HG03457 (cell line): ENCODE data around the gene PAGE1.
"Not testable (repeated sequence)": the region's sequence is repeated elsewhere in the genome, so short reads cannot be mapped to it uniquely, and the experiment has no call there.

ENCODE experiments used
- ATAC-seq: cut with Tn5 transposase; IDR thresholded peaks from one replicate; pipeline ENCODE4 v1.9.1; 2021; ENCODE audit warnings: moderate number of reproducible peaks; ENCODE audit not compliant: unreplicated experiment

PAGE1 gene

GRCh38 chrX:49695276-49696180 is at the start of gene PAGE1:
TSS of gene PAGE1 (minus strand) at chrX:49695984. CDS start at chrX:49694770, 1,214 bp downstream.
- ATAC-seq = no peak

GRCh38 chrX:49741501-49741900 is 45.7 kb upstream of the PAGE1 start:
- ATAC-seq = not testable (repeated sequence)

GRCh38 chrX:49727847-49728246 is 32.1 kb upstream of the PAGE1 start:
- no peak for ATAC-seq

- no peak for ATAC-seq
Measured at GRCh38 chrX:49726966-49727365, 31.2 kb upstream of the PAGE1 start.

- no peak for ATAC-seq
Measured at GRCh38 chrX:49725923-49726904, 30.4 kb upstream of the PAGE1 start.

- no peak for ATAC-seq
Measured at GRCh38 chrX:49725401-49725800, 29.6 kb upstream of the PAGE1 start.

- not testable (repeated sequence) for ATAC-seq
Measured at GRCh38 chrX:49720106-49720505, 24.3 kb upstream of the PAGE1 start.

- ATAC-seq = no peak
Measured at GRCh38 chrX:49712577-49712976, 16.8 kb upstream of the PAGE1 start.

GRCh38 chrX:49710744-49711319 is 15.0 kb upstream of the PAGE1 start:
- ATAC-seq = no peak

GRCh38 chrX:49704691-49705404 is 9.1 kb upstream of the PAGE1 start:
- no peak for ATAC-seq

- no peak for ATAC-seq
Measured at GRCh38 chrX:49701933-49702332, 6.1 kb upstream of the PAGE1 start.

- ATAC-seq = no peak
Measured at GRCh38 chrX:49701323-49701722, 5.5 kb upstream of the PAGE1 start.

GRCh38 chrX:49675075-49675719 is 20.6 kb downstream of the PAGE1 start:
- ATAC-seq = no peak

- no peak for ATAC-seq
Measured at GRCh38 chrX:49673394-49673793, 22.4 kb downstream of the PAGE1 start.

GRCh38 chrX:49664824-49665223 is 31.0 kb downstream of the PAGE1 start:
- ATAC-seq = no peak

- ATAC-seq = no peak
Measured at GRCh38 chrX:49661881-49662280, 33.9 kb downstream of the PAGE1 start.

- no peak for ATAC-seq
Measured at GRCh38 chrX:49659771-49660170, 36.0 kb downstream of the PAGE1 start.

GRCh38 chrX:49656533-49656932 is 39.3 kb downstream of the PAGE1 start:
- no peak for ATAC-seq

- ATAC-seq = no peak
Measured at GRCh38 chrX:49644991-49645637, 50.7 kb downstream of the PAGE1 start.
